Small intestine (tissue), 7 donors: ENCODE data around the gene ARMC6. TPM values are rescaled to one million over a fixed set of nuclear protein-coding genes. Genes with fewer than 3 reads are reported as not detected.

Experiments used
- DNase-seq, 2 donors: peaks; one replicate each; pipeline versions ENCODE4 v3.0.0 to v3.0.0-alpha.2; 2013
- FAIRE-seq: peaks from 2 replicates; lab custom pipeline; 2012; peaks lifted over from hg19 to GRCh38; lab: Jason Lieb, UNC
- H3K27ac ChIP-seq, 3 donors: one replicate each; pipeline ENCODE4 v1.5.1; 2013; ENCODE audit warnings: low read length in 2 of 3, mild to moderate bottlenecking in 2 of 3, control low read depth in 1 of 3, inconsistent platforms in 1 of 3, low read depth in 1 of 3, moderate library complexity in 1 of 3
- H3K27me3 ChIP-seq, 3 donors: one replicate each; pipeline ENCODE4 v1.6.1; 2013; ENCODE audit warnings: low read length in 3 of 3, inconsistent platforms in 1 of 3; ENCODE audit not compliant: control insufficient read depth in 3 of 3, insufficient read depth in 3 of 3
- H3K36me3 ChIP-seq, 3 donors: one replicate each; pipeline ENCODE4 v1.6.1; 2013; ENCODE audit warnings: low read length in 3 of 3, inconsistent platforms in 1 of 3, low read depth in 1 of 3, mild to moderate bottlenecking in 1 of 3, moderate library complexity in 1 of 3; ENCODE audit not compliant: control insufficient read depth in 3 of 3, insufficient read depth in 2 of 3
- H3K4me1 ChIP-seq, 3 donors: one replicate each; pipeline ENCODE4 v1.6.1; 2013; ENCODE audit warnings: low read length in 2 of 3, inconsistent platforms in 1 of 3, low read depth in 1 of 3, mild to moderate bottlenecking in 1 of 3, moderate library complexity in 1 of 3; ENCODE audit not compliant: control insufficient read depth in 3 of 3, insufficient read depth in 2 of 3
- H3K4me3 ChIP-seq, 3 donors: one replicate each; pipeline ENCODE4 v1.5.1; 2013; ENCODE audit warnings: low read length in 3 of 3, control low read depth in 1 of 3, inconsistent platforms in 1 of 3, low read depth in 1 of 3, mild to moderate bottlenecking in 1 of 3, moderate library complexity in 1 of 3
- H3K9me3 ChIP-seq, 2 donors: one replicate each; pipeline ENCODE4 v1.6.1; 2013; ENCODE audit warnings: low read depth in 1 of 2, low read length in 1 of 2; ENCODE audit not compliant: control insufficient read depth in 2 of 2, insufficient read depth in 1 of 2
- WGBS, 3 donors: extraction: QIAGEN DNeasy Blood & Tissue Kit; methylation state at CpG; one replicate each; pipeline ENCODE4 v1.1.7; 2013; 5-methylcytosine and 5-hydroxymethylcytosine counted together
- polyA plus RNA-seq, 4 donors: library from polyadenylated mRNA; stranded (reverse) in 3 of 4; unstranded in 1 of 4; fragments of 200-250 nt in 3 of 4; fragments of 120-200 nt in 1 of 4; gene quantifications; one replicate each; pipeline versions ENCODE4 v1.2.1 to v1.2.3, GENCODE V29; 2013
- donor health status: healthy with polysubstance abuse.
- donor health status: control.
- donor health status: control.
- donor health status: Bipolar disorder and iron deficiency.
- donor health status: healthy.

Gene ARMC6
- polyA plus RNA-seq, 4 donors, result 17.4 to 25.1 (median 21.2) TPM

GRCh38 chr19:19051478-19052213 is 18.2 kb downstream of the ARMC6 start:
- Histone ChIP-seq H3K36me3 (peaks cover 0 to 73% (median 5%) of the 10 kb centered on the region in 3 donors), H3K9me3 (no peaks in the 10 kb centered on the region), H3K27ac (no peak overlapping the region), H3K4me3 (no peak overlapping the region), H3K4me1 (no peaks in the 10 kb centered on the region), H3K27me3 (no peaks in the 10 kb centered on the region)
- FAIRE-seq (no peak), DNase-seq (no peak)
- 95 to 96% (median 95%) methylated on average over 20 of the region's 20 CpGs for WGBS, 3 donors

- no peak for FAIRE-seq
Observed at GRCh38 chr19:19052921-19053320, 19.5 kb downstream of the ARMC6 start.

GRCh38 chr19:19053508-19054314 is 20.3 kb downstream of the ARMC6 start:
- peaks cover 0 to 7% (median 0%) of the 10 kb centered on the region in 3 donors for H3K4me1 ChIP-seq
- 86 to 93% (median 88%) methylated on average over 24 to 25 of the region's 25 CpGs for WGBS, 3 donors
- peaks cover 0 to 78% (median 5%) of the 10 kb centered on the region in 3 donors for H3K36me3 ChIP-seq
- no peaks in the 10 kb centered on the region for H3K9me3 ChIP-seq
- FAIRE-seq (no peak), DNase-seq (peak; percentile 64 to 72)
- no peak overlapping the region for H3K27ac ChIP-seq
- H3K4me3 ChIP-seq, result no peak overlapping the region
- H3K27me3 ChIP-seq, result no peaks in the 10 kb centered on the region

More at GRCh38 chr19:19052921-19053320, 19.5 kb downstream of the ARMC6 start:
- 82 to 92% (median 91%) methylated on average over 1 of the region's 1 CpG for WGBS, 3 donors
- Histone ChIP-seq H3K27me3 (no peaks in the 10 kb centered on the region), H3K4me3 (no peak overlapping the region), H3K36me3 (peaks cover 0 to 76% (median 5%) of the 10 kb centered on the region in 3 donors), H3K27ac (no peak overlapping the region), H3K9me3 (no peaks in the 10 kb centered on the region), H3K4me1 (peaks cover 0 to 6% (median 0%) of the 10 kb centered on the region in 3 donors)
- DNase-seq, result no peak

- WGBS, 3 donors, result 93 to 94% (median 93%) methylated on average over 15 of the region's 15 CpGs
- DNase-seq (no peak), FAIRE-seq (no peak)
- H3K9me3 ChIP-seq, result no peaks in the 10 kb centered on the region
- H3K27me3 ChIP-seq, result no peaks in the 10 kb centered on the region
- H3K36me3 ChIP-seq, result peaks cover 0 to 83% (median 5%) of the 10 kb centered on the region in 3 donors
- H3K4me1 ChIP-seq, result peaks cover 0 to 7% (median 0%) of the 10 kb centered on the region in 3 donors
- no peak overlapping the region for H3K4me3 ChIP-seq
- H3K27ac ChIP-seq, result no peak overlapping the region
Observed at GRCh38 chr19:19054315-19054938, 21.0 kb downstream of the ARMC6 start.

DNA sequence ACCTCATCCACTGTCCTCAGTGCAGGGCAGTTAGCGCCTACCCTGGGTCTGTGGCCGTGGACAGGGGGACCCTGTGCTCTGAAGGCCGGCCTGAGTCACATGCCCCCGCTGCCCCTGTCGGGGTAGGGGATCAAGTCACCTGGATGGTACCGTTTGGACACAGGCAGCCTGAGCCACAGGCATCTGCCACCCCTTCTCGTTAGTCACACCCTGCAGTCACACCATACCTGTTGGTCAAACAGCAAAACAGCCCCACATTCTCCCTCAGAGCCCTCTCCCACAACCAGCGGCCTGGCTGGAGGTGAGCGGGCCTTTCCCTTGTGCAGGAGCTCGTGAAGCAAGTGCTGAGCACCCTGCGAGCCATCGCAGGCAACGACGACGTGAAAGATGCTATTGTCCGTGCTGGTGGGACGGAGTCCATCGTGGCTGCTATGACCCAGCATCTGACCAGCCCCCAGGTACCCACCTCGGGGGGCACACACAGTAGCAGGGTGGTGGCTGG is 21.6 kb downstream of the ARMC6 start:
- Histone ChIP-seq H3K4me3 (no peak overlapping the region), H3K36me3 (peaks cover 0 to 87% (median 5%) of the 10 kb centered on the region in 3 donors), H3K9me3 (no peaks in the 10 kb centered on the region), H3K27me3 (no peaks in the 10 kb centered on the region), H3K27ac (no peak overlapping the region), H3K4me1 (peaks cover 0 to 7% (median 0%) of the 10 kb centered on the region in 3 donors)
- no peak for DNase-seq
- 95 to 96% (median 95%) methylated on average over 19 of the region's 19 CpGs for WGBS, 3 donors
- no peak for FAIRE-seq

DNA sequence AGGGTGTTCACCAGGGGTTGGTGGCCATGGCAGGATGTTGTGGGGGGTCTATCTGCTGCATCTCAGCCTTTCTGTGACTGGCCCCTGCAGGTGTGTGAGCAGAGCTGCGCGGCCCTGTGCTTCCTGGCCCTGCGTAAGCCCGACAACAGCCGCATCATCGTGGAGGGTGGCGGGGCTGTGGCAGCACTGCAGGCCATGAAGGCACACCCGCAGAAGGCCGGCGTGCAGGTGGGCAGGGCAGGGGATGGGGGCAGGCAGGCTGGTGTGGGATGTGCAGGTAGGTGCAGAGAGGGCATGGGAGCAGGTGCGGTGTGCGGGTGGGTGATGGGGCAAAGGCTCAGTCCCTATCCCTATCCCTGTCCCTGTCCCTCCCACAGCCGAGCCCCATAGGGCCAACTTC is 22.3 kb downstream of the ARMC6 start:
- Histone ChIP-seq H3K27me3 (no peaks in the 10 kb centered on the region), H3K9me3 (no peaks in the 10 kb centered on the region), H3K4me3 (no peak overlapping the region), H3K36me3 (peaks cover 0 to 88% (median 5%) of the 10 kb centered on the region in 3 donors), H3K27ac (no peak overlapping the region), H3K4me1 (peaks cover 0 to 7% (median 0%) of the 10 kb centered on the region in 3 donors)
- 92 to 96% (median 95%) methylated on average over 11 to 13 of the region's 13 CpGs for WGBS, 3 donors
- DNase-seq (no peak), FAIRE-seq (no peak)

GRCh38 chr19:19056636-19057275 is 23.4 kb downstream of the ARMC6 start:
- Histone ChIP-seq H3K9me3 (no peaks in the 10 kb centered on the region), H3K27ac (no peak overlapping the region), H3K36me3 (peaks cover 0 to 88% (median 5%) of the 10 kb centered on the region in 3 donors), H3K27me3 (no peaks in the 10 kb centered on the region), H3K4me1 (peaks cover 0 to 7% (median 0%) of the 10 kb centered on the region in 3 donors), H3K4me3 (no peak overlapping the region)
- FAIRE-seq, result no peak
- 78 to 85% (median 83%) methylated on average over 9 of the region's 9 CpGs for WGBS, 3 donors
- no peak for DNase-seq
